Duodenal mucosa (tissue), 2 donors: Measurements from ENCODE around the gene SRP72.
"Not testable (repeated sequence)": the region's sequence is repeated elsewhere in the genome, so short reads cannot be mapped to it uniquely, and the experiment has no call there.

Experiments used
- H3K27ac ChIP-seq: one replicate; pipeline ENCODE4 v1.7.0; 2013; ENCODE audit warnings: low read depth, low read length
- H3K27me3 ChIP-seq, 2 donors: one replicate each; pipeline ENCODE4 v1.7.0; 2013; ENCODE audit warnings: low read length in 2 of 2, control low read depth in 1 of 2; ENCODE audit not compliant: insufficient read depth in 2 of 2, control insufficient read depth in 1 of 2
- H3K36me3 ChIP-seq, 2 donors: one replicate each; pipeline ENCODE4 v1.7.0; 2013; ENCODE audit warnings: low read length in 2 of 2, control low read depth in 1 of 2; ENCODE audit not compliant: insufficient read depth in 2 of 2, control insufficient read depth in 1 of 2
- H3K4me1 ChIP-seq, 2 donors: one replicate each; pipeline ENCODE4 v1.7.0; 2013; ENCODE audit warnings: low read length in 2 of 2, control low read depth in 1 of 2; ENCODE audit not compliant: insufficient read depth in 2 of 2, control insufficient read depth in 1 of 2
- H3K4me3 ChIP-seq, 2 donors: one replicate each; pipeline ENCODE4 v1.7.0; 2013; ENCODE audit warnings: low read length in 2 of 2, low read depth in 1 of 2
- H3K9ac ChIP-seq, 2 donors: one replicate each; pipeline ENCODE4 v1.7.0; 2013; ENCODE audit warnings: low read length in 2 of 2, low read depth in 1 of 2
- H3K9me3 ChIP-seq, 2 donors: one replicate each; pipeline ENCODE4 v1.7.0; 2013; ENCODE audit warnings: low read length in 2 of 2, control low read depth in 1 of 2; ENCODE audit not compliant: control insufficient read depth in 1 of 2

The SRP72 gene

DNA sequence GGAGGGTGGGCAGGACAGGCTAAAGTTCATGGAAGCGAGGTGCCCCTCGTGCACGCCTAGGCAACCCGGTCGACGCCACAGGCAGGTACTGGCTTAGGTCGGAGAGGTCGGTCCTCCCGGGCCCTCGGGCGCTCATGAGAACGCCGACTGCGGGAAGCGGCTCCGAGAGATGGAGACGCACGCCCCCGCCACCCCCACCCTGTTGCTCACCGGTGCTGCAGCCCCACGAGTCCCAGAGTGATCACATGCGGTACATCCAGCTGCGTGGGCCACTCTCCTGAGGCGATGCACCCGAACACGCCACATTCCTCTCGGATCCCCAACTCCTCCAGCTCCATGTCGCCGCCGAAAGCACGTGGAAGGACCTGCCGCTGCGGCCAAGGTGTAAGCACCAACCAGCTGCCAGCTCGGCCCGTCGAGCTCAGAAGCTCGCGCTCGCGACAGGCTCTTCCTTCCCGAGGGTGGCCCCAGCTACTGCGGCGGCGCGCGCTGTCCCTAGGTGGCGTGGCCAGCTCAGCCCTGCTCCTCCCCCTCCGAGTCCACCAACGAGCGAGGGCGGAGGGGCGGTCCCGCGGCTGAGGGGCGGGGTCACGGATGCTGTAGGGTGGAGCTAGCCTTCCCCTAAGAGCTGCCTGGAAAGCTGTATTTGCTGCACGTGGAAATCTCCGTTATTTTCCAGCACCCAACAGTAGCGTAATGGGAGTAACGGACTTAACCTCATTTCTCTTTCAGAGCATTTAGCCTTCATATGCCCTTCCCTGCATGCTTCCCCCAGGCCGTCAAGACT, 32.1 kb upstream of the SRP72 start, which contains the start of gene PPAT:
PPAT (minus strand) TSS at position 476 of the 787 bp plus-strand sequence; CDS start at position 338, 138 bp downstream.
- Histone ChIP-seq H3K4me3 (peak within 1 kb of the TSS; percentile 92 to 95), H3K9me3 (no peaks in the 10 kb centered on the region), H3K27me3 (no peaks in the 10 kb centered on the region), H3K27ac (peak within 1 kb of the TSS; percentile 95), H3K36me3 (no peaks in the 10 kb centered on the region), H3K4me1 (peaks cover 14 to 18% of the 10 kb centered on the region in 2 donors), H3K9ac (peak within 1 kb of the TSS; percentile 60 to 82)

DNA sequence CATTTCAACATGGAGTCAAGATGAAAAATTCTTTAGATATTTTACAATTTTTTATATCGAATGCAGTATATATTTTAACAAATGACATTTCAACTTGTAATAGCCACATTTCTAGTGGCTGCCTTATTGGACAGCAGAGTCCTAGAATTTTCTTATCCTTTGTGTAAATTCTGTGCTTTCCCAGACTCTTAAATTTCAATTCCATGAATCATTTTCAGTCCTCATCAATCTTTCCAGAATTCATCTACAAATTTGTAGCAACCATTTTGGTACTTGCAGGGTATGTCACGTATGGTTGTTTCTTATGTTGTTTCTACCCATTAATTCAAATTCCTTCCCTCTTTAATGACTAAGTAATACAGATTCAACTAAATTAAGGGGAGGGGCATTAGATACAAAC, 28.7 kb upstream of the SRP72 start:
- Histone ChIP-seq H3K27ac (no peak overlapping the region), H3K27me3 (no peaks in the 10 kb centered on the region), H3K9ac (no peak overlapping the region), H3K9me3 (no peaks in the 10 kb centered on the region), H3K4me3 (no peak overlapping the region), H3K4me1 (peaks cover 10 to 14% of the 10 kb centered on the region in 2 donors), H3K36me3 (no peaks in the 10 kb centered on the region)

DNA sequence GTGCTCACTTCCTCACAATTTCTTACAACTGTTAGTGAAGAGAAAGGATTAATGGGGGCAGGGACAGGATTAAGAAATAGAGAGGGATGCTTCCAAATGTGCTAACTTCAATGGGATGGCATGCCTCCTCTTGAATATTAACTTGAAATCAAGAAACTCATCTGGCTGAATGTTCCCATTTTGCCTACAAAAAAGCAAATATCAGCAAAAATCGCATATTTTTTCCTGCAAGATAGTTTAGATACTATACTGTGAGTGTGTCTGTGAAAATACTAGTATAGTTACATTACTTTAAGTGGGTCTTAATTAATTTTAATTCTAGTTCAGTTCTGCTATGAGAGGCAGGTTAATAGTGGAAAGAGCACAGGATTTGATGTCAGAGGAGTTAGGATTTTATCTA, 26.4 kb upstream of the SRP72 start:
- no peaks in the 10 kb centered on the region for H3K9me3 ChIP-seq
- H3K27ac ChIP-seq: no peak overlapping the region
- no peak overlapping the region for H3K9ac ChIP-seq
- H3K36me3 ChIP-seq: peaks cover 0 to 2% of the 10 kb centered on the region in 2 donors
- no peak overlapping the region for H3K4me3 ChIP-seq
- peaks cover 0 to 8% of the 10 kb centered on the region in 2 donors for H3K4me1 ChIP-seq
- no peaks in the 10 kb centered on the region for H3K27me3 ChIP-seq

DNA sequence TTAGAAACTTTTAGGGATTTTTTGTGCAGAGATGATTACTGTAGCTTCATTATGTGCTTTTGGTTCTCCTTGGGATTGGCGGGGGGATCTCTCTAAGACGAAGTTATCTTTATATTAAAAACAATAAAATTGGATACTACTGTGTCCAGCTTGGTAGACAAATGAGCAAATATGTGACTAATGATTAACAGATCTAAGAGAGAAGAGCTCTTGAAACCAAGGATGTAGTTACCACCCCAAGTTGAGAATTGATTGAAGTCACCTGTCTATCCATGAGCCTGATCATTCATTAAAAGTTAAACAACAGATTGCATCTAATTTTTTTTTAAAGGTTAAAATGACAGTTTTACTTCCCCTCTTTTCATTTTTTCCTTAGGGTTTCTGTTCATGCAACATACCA, 22.7 kb upstream of the SRP72 start:
- Histone ChIP-seq H3K4me3 (no peak overlapping the region), H3K36me3 (peaks cover 9 to 15% of the 10 kb centered on the region in 2 donors), H3K27ac (no peak overlapping the region), H3K9ac (no peak overlapping the region), H3K27me3 (no peaks in the 10 kb centered on the region), H3K4me1 (no peaks in the 10 kb centered on the region), H3K9me3 (no peaks in the 10 kb centered on the region)

DNA sequence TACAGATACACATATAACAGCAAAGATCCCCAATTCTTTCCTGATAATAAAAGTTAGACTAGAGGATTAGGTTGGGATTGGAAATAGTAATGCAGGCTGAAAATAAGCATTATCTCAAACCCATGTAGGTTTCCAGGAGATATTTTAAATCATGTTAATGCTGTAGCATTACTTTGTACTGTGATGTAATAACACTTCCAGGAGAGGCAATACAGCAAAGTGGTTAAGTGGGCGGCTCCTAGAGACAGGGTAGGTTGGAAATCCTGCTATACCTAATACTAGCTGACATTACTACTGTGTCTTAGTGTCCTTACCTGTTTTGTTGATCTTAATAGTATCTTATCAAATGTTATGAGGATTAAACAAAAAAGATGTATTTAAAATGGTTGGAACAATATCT, 21.7 kb upstream of the SRP72 start:
- Histone ChIP-seq H3K9ac (no peak overlapping the region), H3K27me3 (no peaks in the 10 kb centered on the region), H3K9me3 (no peaks in the 10 kb centered on the region), H3K36me3 (peaks cover 9 to 15% of the 10 kb centered on the region in 2 donors), H3K4me1 (no peaks in the 10 kb centered on the region), H3K27ac (no peak overlapping the region), H3K4me3 (no peak overlapping the region)

DNA sequence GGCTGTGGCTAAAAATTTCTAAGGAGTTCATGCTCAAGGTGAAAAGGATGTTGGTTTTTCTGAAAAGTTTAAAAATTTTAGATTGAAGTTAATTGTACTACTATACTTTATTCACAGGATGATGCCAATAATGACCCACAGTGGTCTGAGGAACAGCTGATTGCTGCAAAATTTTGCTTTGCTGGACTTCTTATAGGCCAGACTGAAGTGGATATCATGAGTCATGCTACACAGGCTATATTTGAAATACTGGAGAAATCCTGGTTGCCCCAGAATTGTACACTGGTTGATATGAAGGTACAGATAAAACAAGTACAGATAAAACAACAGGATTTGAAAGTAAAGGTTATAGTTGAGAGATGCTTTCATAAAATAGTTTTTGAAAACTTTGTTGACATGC, 19.1 kb upstream of the SRP72 start:
- Histone ChIP-seq H3K27ac (no peak overlapping the region), H3K9ac (no peak overlapping the region), H3K4me3 (no peak overlapping the region), H3K4me1 (no peaks in the 10 kb centered on the region), H3K9me3 (no peaks in the 10 kb centered on the region), H3K36me3 (peaks cover 9 to 26% of the 10 kb centered on the region in 2 donors), H3K27me3 (no peaks in the 10 kb centered on the region)

DNA sequence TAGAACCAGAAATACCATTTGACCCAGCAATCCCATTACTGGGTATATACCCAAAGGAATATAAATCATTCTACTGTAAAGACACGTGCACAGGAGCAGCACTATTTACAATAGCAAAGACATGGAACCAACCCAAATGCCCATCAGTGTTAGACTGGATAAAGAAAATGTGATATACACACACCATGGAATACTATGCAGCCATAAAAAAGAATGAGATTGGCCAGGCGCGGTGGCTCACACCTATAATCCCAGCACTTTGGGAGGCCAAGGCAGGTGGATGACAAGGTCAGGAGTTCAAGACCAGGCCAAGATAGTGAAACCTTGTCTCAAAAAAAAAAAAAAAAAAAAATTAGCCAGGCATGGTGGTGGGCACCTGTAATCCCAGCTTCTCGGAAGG, 17.9 kb upstream of the SRP72 start:
- H3K9ac ChIP-seq, H3K27me3 ChIP-seq, H3K9me3 ChIP-seq, H3K4me1 ChIP-seq, H3K27ac ChIP-seq, H3K4me3 ChIP-seq: not testable (repeated sequence)
- H3K36me3 ChIP-seq: peaks cover 9 to 33% of the 10 kb centered on the region in 2 donors

DNA sequence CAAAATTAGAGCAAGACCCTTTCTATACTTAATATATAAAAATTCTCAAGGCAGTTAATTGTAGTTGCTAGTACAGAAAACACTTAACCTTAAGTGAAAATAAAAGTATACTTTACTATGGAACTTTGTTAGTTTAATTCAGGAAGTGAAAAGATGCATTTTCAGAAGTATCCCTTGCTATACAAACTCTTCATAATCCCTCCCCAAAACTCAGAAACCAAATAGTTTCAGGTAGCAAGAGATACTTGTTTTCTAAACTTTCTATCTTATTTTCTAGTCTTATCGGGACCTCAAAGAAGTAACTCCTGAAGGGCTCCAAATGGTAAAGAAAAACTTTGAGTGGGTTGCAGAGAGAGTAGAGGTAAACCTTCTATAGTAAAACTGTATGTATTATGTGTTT, 17.1 kb upstream of the SRP72 start:
- no peaks in the 10 kb centered on the region for H3K27me3 ChIP-seq
- peaks cover 6 to 40% of the 10 kb centered on the region in 2 donors for H3K36me3 ChIP-seq
- H3K4me3 ChIP-seq: no peak overlapping the region
- H3K9me3 ChIP-seq: no peaks in the 10 kb centered on the region
- H3K4me1 ChIP-seq: no peaks in the 10 kb centered on the region
- H3K9ac ChIP-seq: no peak overlapping the region
- H3K27ac ChIP-seq: no peak overlapping the region

DNA sequence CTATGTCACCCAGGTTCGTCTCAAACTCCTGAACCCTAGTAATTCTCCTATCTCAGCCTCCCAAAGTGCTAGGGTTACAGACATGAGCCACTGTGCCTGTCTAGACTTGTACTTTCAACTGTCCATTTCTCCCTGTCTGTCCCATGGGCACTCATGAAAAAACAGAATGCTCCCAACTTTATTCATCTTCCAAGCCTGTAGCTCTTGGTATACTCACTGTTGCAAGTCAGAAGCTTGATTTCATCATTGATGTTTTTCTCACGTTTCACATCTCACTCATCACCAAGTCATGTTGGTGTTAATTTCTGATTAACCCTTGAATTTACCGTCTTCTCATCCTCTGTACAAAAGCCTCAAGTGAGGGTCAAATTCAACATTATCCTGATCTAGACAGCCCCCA, 7.3 kb upstream of the SRP72 start:
- peaks cover 0 to 2% of the 10 kb centered on the region in 2 donors for H3K4me1 ChIP-seq
- peaks cover 8 to 57% of the 10 kb centered on the region in 2 donors for H3K36me3 ChIP-seq
- H3K9me3 ChIP-seq: no peaks in the 10 kb centered on the region
- H3K27me3 ChIP-seq: no peaks in the 10 kb centered on the region
- no peak overlapping the region for H3K9ac ChIP-seq
- H3K4me3 ChIP-seq: no peak overlapping the region
- H3K27ac ChIP-seq: no peak overlapping the region

DNA sequence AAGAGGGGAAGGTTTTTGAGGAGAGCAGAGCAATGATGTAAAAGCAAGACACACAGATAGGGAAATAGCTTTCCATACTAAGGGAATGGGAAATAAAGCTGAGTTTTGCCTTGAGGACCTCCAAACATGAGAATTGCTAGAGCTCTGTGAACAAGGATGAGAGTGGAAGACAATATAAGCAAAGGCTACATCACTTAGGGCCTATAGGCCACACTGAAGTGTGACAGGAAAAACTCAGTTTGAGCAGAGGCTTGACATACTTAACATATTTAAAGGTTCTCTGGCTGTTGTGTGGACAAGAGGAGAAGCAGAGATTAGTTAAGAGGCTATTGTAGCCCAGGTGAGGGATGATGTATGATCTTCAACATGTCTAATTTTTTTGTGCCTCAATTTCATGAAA, 5.3 kb upstream of the SRP72 start:
- H3K36me3 ChIP-seq: peaks cover 8 to 48% of the 10 kb centered on the region in 2 donors
- H3K27ac ChIP-seq: no peak overlapping the region
- H3K4me1 ChIP-seq: peaks cover 13 to 15% of the 10 kb centered on the region in 2 donors
- no peak overlapping the region for H3K4me3 ChIP-seq
- no peak overlapping the region for H3K9ac ChIP-seq
- no peaks in the 10 kb centered on the region for H3K27me3 ChIP-seq
- H3K9me3 ChIP-seq: no peaks in the 10 kb centered on the region
